AG04449 (cell line): ENCODE measurements around the gene CEP131.

Experiments used
- CTCF ChIA-PET: fragments of 350-600 bp; formaldehyde crosslinking; extraction: SDS; loops from one replicate; lab custom pipeline; 2021; ENCODE audit warnings: antibody characterized with exemption; lab: Yijun Ruan, JAX
- POLR2A ChIA-PET: fragments of 400-600, 350-600 bp; formaldehyde crosslinking; extraction: SDS; loops from one replicate; lab custom pipeline; 2020; ENCODE audit warnings: antibody characterized with exemption, inconsistent platforms; lab: Yijun Ruan, JAX
- DNase-seq: peaks from one replicate; pipeline ENCODE4 v3.0.0-alpha.2; 2010; ENCODE audit warnings: low read depth, low spot score
- H3K4me3 ChIP-seq: 2 replicates; pipeline ENCODE4 v1.5.1; 2011; ENCODE audit warnings: low read depth, mild to moderate bottlenecking, control low read depth, low read length
- CTCF ChIP-seq: IDR thresholded peaks from one replicate; pipeline ENCODE4 v1.5.1; 2011; ENCODE audit warnings: mild to moderate bottlenecking, moderate library complexity, low read length, control low read depth, inconsistent platforms; ENCODE audit not compliant: insufficient read depth; ENCODE audit errors: missing control alignments

CEP131 gene

GRCh38 chr17:81222906-81223761 is at the start of gene CEP131:
Gene CEP131 (minus strand): TSS chr17:81222965. CDS start chr17:81220056, 2,909 bp downstream.
- DNase-seq = peak; percentile 82
- TF ChIP-seq CTCF = no peak
- H3K4me3 ChIP-seq = peak within 1 kb of the TSS; percentile 74
- ChIA-PET POLR2A (interaction anchor here (1.2 to 1.3 kb wide), 2 partner anchors 9 to 16 kb away, joined by 3 to 4 read pairs; partner anchors contain the start of genes NDUFAF8 and TEPSIN), CTCF (interaction anchor here (0.7 to 1.1 kb wide), 3 partner anchors 22 to 125 kb away, joined by 3 to 7 read pairs (median 4); no protein-coding TSS in a partner anchor)

- no peak for TF ChIP-seq CTCF
- DNase-seq = no peak
- H3K4me3 ChIP-seq = no peak overlapping the region
- ChIA-PET CTCF (interaction anchor here (1.4 kb wide), 1 partner anchor 20 kb away, joined by 4 read pairs; no protein-coding TSS in a partner anchor), POLR2A (no interaction called here)
Measured at GRCh38 chr17:81271226-81271625, 48.5 kb upstream of the CEP131 start.

GRCh38 chr17:81270279-81270678 is 47.5 kb upstream of the CEP131 start:
- no peak for DNase-seq
- ChIA-PET CTCF (no interaction called here), POLR2A (no interaction called here)
- H3K4me3 ChIP-seq = no peak overlapping the region
- no peak for TF ChIP-seq CTCF

- H3K4me3 ChIP-seq = no peak overlapping the region
- TF ChIP-seq CTCF = no peak
- ChIA-PET CTCF (interaction anchor here (1.2 to 3.5 kb wide), 4 partner anchors 9 to 25 kb away, joined by 5 to 11 read pairs (median 6); no protein-coding TSS in a partner anchor), POLR2A (no interaction called here)
- DNase-seq = no peak
Measured at GRCh38 chr17:81267390-81268067, 44.8 kb upstream of the CEP131 start.

GRCh38 chr17:81265576-81265975 is 42.8 kb upstream of the CEP131 start:
- ChIA-PET CTCF (interaction anchor here (1.2 to 3.5 kb wide), 3 partner anchors 11 to 26 kb away, joined by 4 to 11 read pairs (median 5); no protein-coding TSS in a partner anchor), POLR2A (no interaction called here)
- no peak for DNase-seq
- H3K4me3 ChIP-seq = no peak overlapping the region
- TF ChIP-seq CTCF = no peak
